ENCODE data around the gene SNX9. TPM values are rescaled to one million over a fixed set of nuclear protein-coding genes. Genes with fewer than 3 reads are reported as not detected.

Gene SNX9
- total and polyA plus RNA-seq, 2 of the 4 experiments (the other 2 are of a cell fraction) = 35.3 to 41.2 TPM

DNA sequence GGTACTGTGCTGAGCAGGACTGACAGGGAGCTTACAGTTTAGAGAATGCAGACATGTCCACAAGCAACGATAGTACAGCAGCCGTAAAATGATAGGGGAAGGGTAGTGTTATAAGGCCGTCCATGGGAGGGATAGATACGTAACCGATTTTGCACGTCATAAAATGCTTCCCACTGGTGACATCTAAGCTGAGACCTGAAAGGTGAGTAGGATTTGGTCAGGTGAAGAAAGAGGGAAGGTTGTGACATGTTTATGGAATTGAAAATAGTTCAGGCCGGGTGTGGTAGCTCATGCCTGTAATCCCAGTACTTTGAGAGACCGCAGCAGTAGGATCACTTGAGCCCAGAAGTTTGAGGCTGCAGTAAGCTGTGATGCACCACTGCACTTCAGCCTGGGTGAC, 25.6 kb downstream of the SNX9 start:
- POLR2A ChIA-PET (ENCODE audit: unreplicated experiment) = no interaction called here
- in situ Hi-C loops (cut with MboI; ENCODE audit: low sequenced_read_pairs) = no loop called here
- no peak overlapping the region for H3K56ac ChIP-seq (ENCODE audit: extremely low read depth, insufficient read depth, low read length)
- H2AK5ac ChIP-seq (ENCODE audit: low read depth, low read length) = no peak overlapping the region
- H2BK5ac ChIP-seq (ENCODE audit: low read depth, low read length, poor library complexity, severe bottlenecking) = no peak overlapping the region
- H3K18ac ChIP-seq (ENCODE audit: low read depth, low read length) = no peak overlapping the region
- H3K14ac ChIP-seq (replicated peaks; ENCODE audit: low read depth, low read length) = no peak overlapping the region
- H3K4me2 ChIP-seq (ENCODE audit: low read depth, low read length) = no peak overlapping the region
- 93% methylated on average over 8 of the region's 8 CpGs; no CpG with 5 or more reads in 1 of the 2 experiments for WGBS, 2 experiments (ENCODE audit: extremely low coverage in 2 of 2, insufficient read length in 1 of 2)
- H2AFZ ChIP-seq (replicated peaks; ENCODE audit: low read length, poor library complexity) = no peak overlapping the region
- no peak overlapping the region for H3K4me3 ChIP-seq (ENCODE audit: insufficient read depth, low read depth, low read length)
- H3K23ac ChIP-seq (ENCODE audit: low read depth, low read length) = no peak overlapping the region
- no TSS peak for BruUV-seq (replicated peaks)
- DNase-seq (no peak), ATAC-seq (ENCODE audit: low read depth) (no peak)
- peaks cover 9% of the 10 kb centered on the region for H3K9me3 ChIP-seq (ENCODE audit: control insufficient read depth, insufficient read depth, low read length)
- no peak overlapping the region for H4K91ac ChIP-seq (ENCODE audit: insufficient read depth, low read depth, low read length)
- intact Hi-C loops (cut with micrococcal nuclease) = no loop called here
- no peak overlapping the region for H3K4ac ChIP-seq (ENCODE audit: low read depth, low read length)
- TF ChIP-seq MAFK (IDR thresholded peaks at IDR 0.05; ENCODE audit: low read depth, low read length) = no peak
- no peak for TF ChIP-seq MXI1 (IDR thresholded peaks at IDR 0.05; ENCODE audit: borderline replicate concordance, low read depth, low read length)
- no peak for TF ChIP-seq RFX5 (IDR thresholded peaks at IDR 0.05; ENCODE audit: low read depth, low read length)
- TF ChIP-seq, protein P1, sequence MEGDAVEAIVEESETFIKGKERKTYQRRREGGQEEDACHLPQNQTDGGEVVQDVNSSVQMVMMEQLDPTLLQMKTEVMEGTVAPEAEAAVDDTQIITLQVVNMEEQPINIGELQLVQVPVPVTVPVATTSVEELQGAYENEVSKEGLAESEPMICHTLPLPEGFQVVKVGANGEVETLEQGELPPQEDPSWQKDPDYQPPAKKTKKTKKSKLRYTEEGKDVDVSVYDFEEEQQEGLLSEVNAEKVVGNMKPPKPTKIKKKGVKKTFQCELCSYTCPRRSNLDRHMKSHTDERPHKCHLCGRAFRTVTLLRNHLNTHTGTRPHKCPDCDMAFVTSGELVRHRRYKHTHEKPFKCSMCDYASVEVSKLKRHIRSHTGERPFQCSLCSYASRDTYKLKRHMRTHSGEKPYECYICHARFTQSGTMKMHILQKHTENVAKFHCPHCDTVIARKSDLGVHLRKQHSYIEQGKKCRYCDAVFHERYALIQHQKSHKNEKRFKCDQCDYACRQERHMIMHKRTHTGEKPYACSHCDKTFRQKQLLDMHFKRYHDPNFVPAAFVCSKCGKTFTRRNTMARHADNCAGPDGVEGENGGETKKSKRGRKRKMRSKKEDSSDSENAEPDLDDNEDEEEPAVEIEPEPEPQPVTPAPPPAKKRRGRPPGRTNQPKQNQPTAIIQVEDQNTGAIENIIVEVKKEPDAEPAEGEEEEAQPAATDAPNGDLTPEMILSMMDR (conservative IDR thresholded peaks at IDR 0.05; ENCODE audit: low read depth, low read length) = no peak
- TF ChIP-seq, protein P2, sequence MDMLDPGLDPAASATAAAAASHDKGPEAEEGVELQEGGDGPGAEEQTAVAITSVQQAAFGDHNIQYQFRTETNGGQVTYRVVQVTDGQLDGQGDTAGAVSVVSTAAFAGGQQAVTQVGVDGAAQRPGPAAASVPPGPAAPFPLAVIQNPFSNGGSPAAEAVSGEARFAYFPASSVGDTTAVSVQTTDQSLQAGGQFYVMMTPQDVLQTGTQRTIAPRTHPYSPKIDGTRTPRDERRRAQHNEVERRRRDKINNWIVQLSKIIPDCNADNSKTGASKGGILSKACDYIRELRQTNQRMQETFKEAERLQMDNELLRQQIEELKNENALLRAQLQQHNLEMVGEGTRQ (IDR thresholded peaks at IDR 0.05; ENCODE audit: low read depth, low read length) = no peak
- no peak overlapping the region for H4K5ac ChIP-seq (ENCODE audit: low read depth, low read length)
- no peaks in the 10 kb centered on the region for H3K36me3 ChIP-seq (ENCODE audit: control insufficient read depth, insufficient read depth, low read length)
- H2AK9ac ChIP-seq (replicated peaks; ENCODE audit: low read depth, low read length, poor library complexity) = no peak overlapping the region
- H4K20me1 ChIP-seq (ENCODE audit: insufficient read depth, low read length) = peaks cover 93% of the 10 kb centered on the region
- peaks cover 32 to 87% of the 10 kb centered on the region in 2 experiments for H3K79me1 ChIP-seq (ENCODE audit: low read depth in 1 of 2, low read length in 2 of 2)
- H3K4me1 ChIP-seq (ENCODE audit: control insufficient read depth, insufficient read depth, low read length) = peaks cover 12% of the 10 kb centered on the region
- no peaks in the 10 kb centered on the region for H3K27me3 ChIP-seq (ENCODE audit: control insufficient read depth, insufficient read depth, low read length)
- CTCF ChIA-PET = no interaction called here
- no peak overlapping the region for H2BK15ac ChIP-seq (ENCODE audit: low read depth, low read length)
- H3K27ac ChIP-seq (ENCODE audit: insufficient read depth, low read length) = no peak overlapping the region
- H2BK120ac ChIP-seq (ENCODE audit: low read depth, low read length) = no peak overlapping the region
- H2BK20ac ChIP-seq (ENCODE audit: low read depth, low read length) = no peak overlapping the region
- dilution Hi-C loops (cut with HindIII; ENCODE audit: low sequenced_read_pairs, unreplicated experiment) = no loop called here
- H3K9me1 ChIP-seq (ENCODE audit: insufficient read depth, low read length) = peaks cover 19% of the 10 kb centered on the region
- no peak overlapping the region for H3K9ac ChIP-seq (ENCODE audit: low read depth, low read length)
- H4K8ac ChIP-seq (ENCODE audit: low read depth in 2 of 2, low read length in 2 of 2) = no peak overlapping the region

All from IMR-90 (cell line).